Measurements from ENCODE around the gene ATP2A3. TPM values are rescaled to one million over a fixed set of nuclear protein-coding genes. Genes with fewer than 3 reads are reported as not detected.

The ATP2A3 gene
- total and polyA plus RNA-seq, 9 donors = 1.6 to 9.9 (median 4.2) TPM

- no peak for DNase-seq
- Histone ChIP-seq H3K36me3 (no peaks in the 10 kb centered on the region), H3K4me1 (ENCODE audit: insufficient read depth) (no peaks in the 10 kb centered on the region), H3K27me3 (no peaks in the 10 kb centered on the region), H3K9me3 (no peaks in the 10 kb centered on the region), H3K4me3 (no peak overlapping the region), H3K27ac (no peak overlapping the region)
- TF ChIP-seq EP300 (IDR thresholded peaks at IDR 0.05) = no peak
- TF ChIP-seq CTCF (IDR thresholded peaks at IDR 0.05) = no peak
- no peak for TF ChIP-seq POLR2A (IDR thresholded peaks at IDR 0.05)
- intact Hi-C loops (cut with DNase I) = no loop called here
- WGBS, 3 donors = 86 to 93% (median 90%) methylated on average over 10 to 11 of the region's 11 CpGs
Measured at GRCh38 chr17:3905017-3905520, 59.2 kb downstream of the ATP2A3 start.

- no peaks in the 10 kb centered on the region for H3K9me3 ChIP-seq
- no peak overlapping the region for H3K27ac ChIP-seq
- no peaks in the 10 kb centered on the region for H3K36me3 ChIP-seq
- no peaks in the 10 kb centered on the region for H3K4me1 ChIP-seq (ENCODE audit: insufficient read depth)
- no peak overlapping the region for H3K4me3 ChIP-seq
- no peak for DNase-seq
- H3K27me3 ChIP-seq = no peaks in the 10 kb centered on the region
- TF ChIP-seq POLR2A (IDR thresholded peaks at IDR 0.05) (no peak), CTCF (IDR thresholded peaks at IDR 0.05) (no peak), EP300 (IDR thresholded peaks at IDR 0.05) (no peak)
- WGBS, 3 donors = 87 to 88% (median 88%) methylated on average over 15 of the region's 15 CpGs
- intact Hi-C loops (cut with DNase I) = no loop called here
Measured at GRCh38 chr17:3904501-3904900, 59.7 kb downstream of the ATP2A3 start.

GRCh38 chr17:3903881-3904290, 60.4 kb downstream of the ATP2A3 start:
- WGBS, 3 donors = 72 to 81% (median 79%) methylated on average over 21 of the region's 21 CpGs
- intact Hi-C loops (cut with DNase I) = no loop called here
- Histone ChIP-seq H3K9me3 (no peaks in the 10 kb centered on the region), H3K4me3 (no peak overlapping the region), H3K27ac (no peak overlapping the region), H3K4me1 (ENCODE audit: insufficient read depth) (no peaks in the 10 kb centered on the region), H3K36me3 (no peaks in the 10 kb centered on the region), H3K27me3 (no peaks in the 10 kb centered on the region)
- no peak for TF ChIP-seq CTCF (IDR thresholded peaks at IDR 0.05)
- no peak for TF ChIP-seq EP300 (IDR thresholded peaks at IDR 0.05)
- no peak for TF ChIP-seq POLR2A (IDR thresholded peaks at IDR 0.05)
- no peak for DNase-seq

- no peak overlapping the region for H3K4me3 ChIP-seq
- no peaks in the 10 kb centered on the region for H3K9me3 ChIP-seq
- TF ChIP-seq POLR2A (IDR thresholded peaks at IDR 0.05) (no peak), CTCF (IDR thresholded peaks at IDR 0.05) (no peak), EP300 (IDR thresholded peaks at IDR 0.05) (no peak)
- no peak for DNase-seq
- H3K4me1 ChIP-seq (ENCODE audit: insufficient read depth) = no peaks in the 10 kb centered on the region
- no peak overlapping the region for H3K27ac ChIP-seq
- intact Hi-C loops (cut with DNase I) = no loop called here
- H3K36me3 ChIP-seq = no peaks in the 10 kb centered on the region
- H3K27me3 ChIP-seq = no peaks in the 10 kb centered on the region
- WGBS, 3 donors = 51 to 57% (median 57%) methylated on average over 23 to 25 of the region's 25 CpGs
Measured at GRCh38 chr17:3903051-3903825, 61.0 kb downstream of the ATP2A3 start.
